Measurements from ENCODE around the gene UBE2E3. TPM values are rescaled to one million over a fixed set of nuclear protein-coding genes. Genes with fewer than 3 reads are reported as not detected.

Gene UBE2E3
- total and polyA plus RNA-seq, 2 donors from 2014 or later = 78.7 to 86.9 TPM

GRCh38 chr2:181051861-181052522 is 71.6 kb downstream of the UBE2E3 start:
- intact Hi-C loops (cut with DNase I) = no loop called here
- H3K27me3 ChIP-seq (ENCODE audit: control insufficient read depth, insufficient read depth, low read length) = no peaks in the 10 kb centered on the region
- no peak overlapping the region for H3K27ac ChIP-seq (ENCODE audit: low read depth in 2 of 2, low read length in 2 of 2)
- H3K9me3 ChIP-seq (ENCODE audit: control insufficient read depth in 2 of 3, insufficient read depth in 1 of 3, low read length in 3 of 3) = no peaks in the 10 kb centered on the region
- TF ChIP-seq CTCF (IDR thresholded peaks at IDR 0.05; ENCODE audit: borderline replicate concordance, extremely low read depth, insufficient read depth) = no peak
- H3K4me3 ChIP-seq (ENCODE audit: low read length in 3 of 3) = no peak overlapping the region
- H3K4me1 ChIP-seq (ENCODE audit: control insufficient read depth in 2 of 3, insufficient read depth in 2 of 3, low read depth in 1 of 3, low read length in 3 of 3) = no peaks in the 10 kb centered on the region
- H3K36me3 ChIP-seq (ENCODE audit: control insufficient read depth in 2 of 3, insufficient read depth in 3 of 3, low read length in 3 of 3) = no peaks in the 10 kb centered on the region
- no peak for DNase-seq
- no peak for FAIRE-seq
- no peak overlapping the region for H3K9ac ChIP-seq (ENCODE audit: low read length in 3 of 3)

GRCh38 chr2:181052523-181052891 is 72.1 kb downstream of the UBE2E3 start:
- Histone ChIP-seq H3K4me3 (ENCODE audit: low read length in 3 of 3) (no peak overlapping the region), H3K9me3 (ENCODE audit: control insufficient read depth in 2 of 3, insufficient read depth in 1 of 3, low read length in 3 of 3) (no peaks in the 10 kb centered on the region), H3K36me3 (ENCODE audit: control insufficient read depth in 2 of 3, insufficient read depth in 3 of 3, low read length in 3 of 3) (no peaks in the 10 kb centered on the region), H3K4me1 (ENCODE audit: control insufficient read depth in 2 of 3, insufficient read depth in 2 of 3, low read depth in 1 of 3, low read length in 3 of 3) (no peaks in the 10 kb centered on the region), H3K27ac (ENCODE audit: low read depth in 2 of 2, low read length in 2 of 2) (no peak overlapping the region), H3K9ac (ENCODE audit: low read length in 3 of 3) (no peak overlapping the region), H3K27me3 (ENCODE audit: control insufficient read depth, insufficient read depth, low read length) (no peaks in the 10 kb centered on the region)
- FAIRE-seq (no peak), DNase-seq (no peak)
- intact Hi-C loops (cut with DNase I) = no loop called here
- TF ChIP-seq CTCF (IDR thresholded peaks at IDR 0.05; ENCODE audit: borderline replicate concordance, extremely low read depth, insufficient read depth) = no peak

GRCh38 chr2:181054256-181054655 is 73.9 kb downstream of the UBE2E3 start:
- FAIRE-seq (no peak), DNase-seq (no peak)
- Histone ChIP-seq H3K4me1 (ENCODE audit: control insufficient read depth in 2 of 3, insufficient read depth in 2 of 3, low read depth in 1 of 3, low read length in 3 of 3) (no peaks in the 10 kb centered on the region), H3K36me3 (ENCODE audit: control insufficient read depth in 2 of 3, insufficient read depth in 3 of 3, low read length in 3 of 3) (no peaks in the 10 kb centered on the region), H3K4me3 (ENCODE audit: low read length in 3 of 3) (no peak overlapping the region), H3K27me3 (ENCODE audit: control insufficient read depth, insufficient read depth, low read length) (no peaks in the 10 kb centered on the region), H3K9ac (ENCODE audit: low read length in 3 of 3) (no peak overlapping the region), H3K9me3 (ENCODE audit: control insufficient read depth in 2 of 3, insufficient read depth in 1 of 3, low read length in 3 of 3) (no peaks in the 10 kb centered on the region), H3K27ac (ENCODE audit: low read depth in 2 of 2, low read length in 2 of 2) (no peak overlapping the region)
- intact Hi-C loops (cut with DNase I) = no loop called here
- TF ChIP-seq CTCF (IDR thresholded peaks at IDR 0.05; ENCODE audit: borderline replicate concordance, extremely low read depth, insufficient read depth) = no peak

DNA sequence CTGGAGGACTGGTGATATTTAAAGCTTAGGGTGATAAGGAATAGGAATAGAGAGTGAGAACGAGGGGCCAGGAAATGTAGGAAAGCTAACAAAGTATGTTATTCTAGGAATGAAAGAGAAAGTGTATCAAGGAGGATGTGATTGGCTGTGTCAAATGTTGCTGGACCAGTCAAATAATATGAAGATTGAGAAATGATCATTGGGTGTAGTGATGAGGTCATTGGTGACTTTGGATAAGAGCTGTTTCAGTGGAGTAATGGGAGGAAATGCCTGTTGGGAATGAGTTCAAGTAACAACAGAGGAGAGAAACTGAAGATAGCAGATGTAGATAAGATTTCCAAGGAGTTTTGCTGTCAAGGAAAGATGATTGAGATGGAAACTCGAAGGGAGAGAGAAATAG is 74.4 kb downstream of the UBE2E3 start:
- Histone ChIP-seq H3K27me3 (ENCODE audit: control insufficient read depth, insufficient read depth, low read length) (no peaks in the 10 kb centered on the region), H3K36me3 (ENCODE audit: control insufficient read depth in 2 of 3, insufficient read depth in 3 of 3, low read length in 3 of 3) (no peaks in the 10 kb centered on the region), H3K9ac (ENCODE audit: low read length in 3 of 3) (no peak overlapping the region), H3K27ac (ENCODE audit: low read depth in 2 of 2, low read length in 2 of 2) (no peak overlapping the region), H3K9me3 (ENCODE audit: control insufficient read depth in 2 of 3, insufficient read depth in 1 of 3, low read length in 3 of 3) (no peaks in the 10 kb centered on the region), H3K4me3 (ENCODE audit: low read length in 3 of 3) (no peak overlapping the region), H3K4me1 (ENCODE audit: control insufficient read depth in 2 of 3, insufficient read depth in 2 of 3, low read depth in 1 of 3, low read length in 3 of 3) (no peaks in the 10 kb centered on the region)
- intact Hi-C loops (cut with DNase I) = no loop called here
- no peak for FAIRE-seq
- DNase-seq = no peak
- TF ChIP-seq CTCF (IDR thresholded peaks at IDR 0.05; ENCODE audit: borderline replicate concordance, extremely low read depth, insufficient read depth) = no peak
